MCF 10A (cell line): Measurements from ENCODE around the gene NRXN3. TPM values are rescaled to one million over a fixed set of nuclear protein-coding genes. Genes with fewer than 3 reads are reported as not detected.

Experiments
- BruUV-seq: library from RNA; stranded (reverse); fragments of 400-500 nt; replicated peaks from 2 replicates; lab custom pipeline; 2021; lab: Mats Ljungman, UMichigan
- CTCF ChIA-PET: fragments of 300-600 bp; sonication (Branson Sonifier 250); formaldehyde crosslinking; extraction: SDS; loops from one replicate; lab custom pipeline; 2021; ENCODE audit warnings: antibody characterized with exemption, inconsistent platforms; lab: Yijun Ruan, JAX
- POLR2A ChIA-PET: fragments of 300-600, 350-650 bp; sonication (Branson Sonifier 250); formaldehyde crosslinking; extraction: SDS; loops from one replicate; lab custom pipeline; 2020; ENCODE audit warnings: antibody characterized with exemption, inconsistent platforms; lab: Yijun Ruan, JAX
- DNase-seq: peaks from one replicate; pipeline ENCODE4 v3.0.0-alpha.2; 2018; ENCODE audit not compliant: unreplicated experiment
- H3K27ac Mint-ChIP-seq: one replicate; pipeline ENCODE4 v1.8.0; 2022; ENCODE audit warnings: mild to moderate bottlenecking, low read depth, mixed read lengths; ENCODE audit not compliant: unreplicated experiment
- H3K27me3 Mint-ChIP-seq: one replicate; pipeline ENCODE4 v1.8.0; 2022; ENCODE audit warnings: mixed read lengths; ENCODE audit not compliant: insufficient read depth, unreplicated experiment
- H3K36me3 Mint-ChIP-seq: one replicate; pipeline ENCODE4 v1.8.0; 2022; ENCODE audit warnings: mild to moderate bottlenecking, moderate library complexity, mixed read lengths; ENCODE audit not compliant: insufficient read depth, unreplicated experiment
- H3K4me1 Mint-ChIP-seq: one replicate; pipeline ENCODE4 v1.8.0; 2022; ENCODE audit warnings: mixed read lengths; ENCODE audit not compliant: insufficient read depth, unreplicated experiment
- H3K4me3 Mint-ChIP-seq: one replicate; pipeline ENCODE4 v1.8.0; 2022; ENCODE audit warnings: mild to moderate bottlenecking, moderate library complexity, mixed read lengths; ENCODE audit not compliant: unreplicated experiment
- H3K9me3 Mint-ChIP-seq: one replicate; pipeline ENCODE4 v1.8.0; 2022; ENCODE audit warnings: mixed read lengths; ENCODE audit not compliant: unreplicated experiment
- intact Hi-C: fragments of 100-400 bp; cut with micrococcal nuclease; formaldehyde crosslinking; loops from 2 replicates; pipeline ENCODE4 v1.14.1; 2022
- total RNA-seq: library from RNA; stranded (reverse); gene quantifications from 2 replicates; pipeline ENCODE4 v1.2.3, GENCODE V29; 2022
- TF ChIP-seq, protein P1 (sequence below): fragments of 200-600 bp; IDR thresholded peaks from one replicate; pipeline ENCODE4 v1.8.0; 2022; ENCODE audit warnings: antibody characterized with exemption, mild to moderate bottlenecking; ENCODE audit not compliant: unreplicated experiment

Gene NRXN3
- total RNA-seq, 1 experiment from 2014 or later, result not detected

DNA sequence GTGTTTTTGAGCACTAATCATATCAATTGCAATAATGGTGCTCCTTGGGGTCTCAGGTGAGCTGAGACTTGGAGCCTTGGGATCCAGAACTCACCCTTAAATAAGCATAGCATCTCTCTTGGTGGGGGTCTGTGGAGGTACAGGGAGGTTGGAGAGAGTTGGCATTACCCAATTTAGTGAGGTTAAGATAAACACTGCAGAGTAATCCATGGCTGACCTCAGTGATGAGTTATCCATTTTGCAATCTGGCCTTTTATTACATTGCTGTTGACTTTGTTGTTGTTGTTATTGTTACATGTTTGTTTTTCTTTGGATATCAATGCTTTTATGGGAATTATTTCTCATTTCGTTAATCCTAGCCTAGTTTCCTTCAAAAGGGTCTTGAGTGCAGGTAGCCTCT, 373.3 kb downstream of the NRXN3 start:
- ChIA-PET CTCF (no interaction called here), POLR2A (no interaction called here)
- no peaks in the 10 kb centered on the region for H3K4me1 Mint-ChIP-seq
- DNase-seq, result no peak
- intact Hi-C loops, result no loop called here
- H3K27me3 Mint-ChIP-seq, result peaks cover 5% of the 10 kb centered on the region
- BruUV-seq, result no TSS peak
- TF ChIP-seq, protein P1, sequence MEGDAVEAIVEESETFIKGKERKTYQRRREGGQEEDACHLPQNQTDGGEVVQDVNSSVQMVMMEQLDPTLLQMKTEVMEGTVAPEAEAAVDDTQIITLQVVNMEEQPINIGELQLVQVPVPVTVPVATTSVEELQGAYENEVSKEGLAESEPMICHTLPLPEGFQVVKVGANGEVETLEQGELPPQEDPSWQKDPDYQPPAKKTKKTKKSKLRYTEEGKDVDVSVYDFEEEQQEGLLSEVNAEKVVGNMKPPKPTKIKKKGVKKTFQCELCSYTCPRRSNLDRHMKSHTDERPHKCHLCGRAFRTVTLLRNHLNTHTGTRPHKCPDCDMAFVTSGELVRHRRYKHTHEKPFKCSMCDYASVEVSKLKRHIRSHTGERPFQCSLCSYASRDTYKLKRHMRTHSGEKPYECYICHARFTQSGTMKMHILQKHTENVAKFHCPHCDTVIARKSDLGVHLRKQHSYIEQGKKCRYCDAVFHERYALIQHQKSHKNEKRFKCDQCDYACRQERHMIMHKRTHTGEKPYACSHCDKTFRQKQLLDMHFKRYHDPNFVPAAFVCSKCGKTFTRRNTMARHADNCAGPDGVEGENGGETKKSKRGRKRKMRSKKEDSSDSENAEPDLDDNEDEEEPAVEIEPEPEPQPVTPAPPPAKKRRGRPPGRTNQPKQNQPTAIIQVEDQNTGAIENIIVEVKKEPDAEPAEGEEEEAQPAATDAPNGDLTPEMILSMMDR, result no peak
- H3K36me3 Mint-ChIP-seq, result no peaks in the 10 kb centered on the region
- no peak overlapping the region for H3K27ac Mint-ChIP-seq
- no peak overlapping the region for H3K4me3 Mint-ChIP-seq
- H3K9me3 Mint-ChIP-seq, result peaks cover 16% of the 10 kb centered on the region

DNA sequence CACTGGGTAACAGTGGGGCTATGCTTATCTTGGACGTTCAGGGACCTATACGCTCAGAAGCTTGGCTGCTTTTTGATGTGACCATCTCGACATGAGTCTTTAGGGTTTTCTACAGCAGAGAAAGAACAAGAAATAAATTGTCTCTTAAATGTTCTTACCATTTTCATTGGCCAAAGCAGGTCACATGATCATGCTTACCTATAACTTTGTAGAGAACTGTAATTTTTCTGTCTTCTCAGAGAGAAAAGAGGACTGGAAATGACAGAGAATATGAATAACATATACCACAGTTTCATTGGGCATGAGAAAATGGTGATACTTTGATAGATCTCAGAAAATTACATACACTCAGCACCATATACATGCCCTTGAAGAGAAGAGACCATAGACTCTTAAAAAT, 390.9 kb downstream of the NRXN3 start:
- Mint-ChIP-seq H3K4me3 (no peak overlapping the region), H3K9me3 (no peaks in the 10 kb centered on the region), H3K4me1 (no peaks in the 10 kb centered on the region), H3K27me3 (no peaks in the 10 kb centered on the region), H3K27ac (no peak overlapping the region), H3K36me3 (no peaks in the 10 kb centered on the region)
- BruUV-seq, result no TSS peak
- TF ChIP-seq, protein P1, result no peak
- intact Hi-C loops, result no loop called here
- ChIA-PET CTCF (interaction anchor here (0.6 to 1.5 kb wide), 3 partner anchors 18 to 699 kb away, joined by 3 read pairs; no protein-coding TSS in a partner anchor), POLR2A (no interaction called here)
- DNase-seq, result no peak

DNA sequence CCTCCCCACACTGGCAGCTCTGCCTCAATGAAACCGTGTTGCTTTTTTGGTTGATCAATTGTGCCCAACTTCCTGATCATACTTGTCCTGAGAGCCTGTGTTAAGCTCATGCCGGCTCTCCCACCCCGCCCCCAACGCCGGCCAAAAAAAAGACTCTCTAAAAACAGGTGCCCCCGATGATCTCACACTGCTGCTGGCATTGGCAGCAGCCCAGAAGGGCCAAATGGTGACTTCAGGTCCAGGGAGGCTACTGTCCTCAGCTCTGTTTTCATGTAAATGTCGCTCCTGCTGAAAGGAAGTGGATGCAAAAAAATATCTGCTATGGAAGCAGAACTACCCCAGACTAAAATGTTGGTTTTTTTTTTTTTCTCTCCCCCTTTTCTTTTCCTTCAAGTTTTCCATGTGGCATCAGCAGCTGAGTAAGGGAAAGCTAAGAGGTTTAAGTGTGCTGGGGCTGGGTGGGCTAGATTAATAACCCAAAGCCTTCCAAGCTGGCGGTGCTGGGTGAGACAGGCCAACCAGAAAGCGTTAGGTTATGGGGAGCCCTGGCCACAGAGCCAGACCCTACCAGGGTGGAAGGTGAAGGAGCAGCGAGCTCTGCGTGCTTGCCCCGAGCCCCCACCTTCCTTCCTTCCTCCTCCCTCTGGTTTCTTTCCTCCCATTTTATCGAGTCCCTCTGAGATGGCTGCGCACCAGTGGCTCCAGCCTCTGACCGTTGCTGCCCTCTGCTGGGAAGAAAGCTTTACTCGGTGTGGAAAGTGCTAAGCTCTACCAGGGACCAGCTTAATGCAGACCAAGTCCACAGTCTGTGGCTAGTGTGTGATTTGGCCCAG, 396.1 kb downstream of the NRXN3 start:
- peak; percentile 59 for DNase-seq
- BruUV-seq, result no TSS peak
- Mint-ChIP-seq H3K27ac (no peak overlapping the region), H3K36me3 (no peaks in the 10 kb centered on the region), H3K9me3 (no peaks in the 10 kb centered on the region), H3K27me3 (no peaks in the 10 kb centered on the region), H3K4me3 (no peak overlapping the region), H3K4me1 (no peaks in the 10 kb centered on the region)
- intact Hi-C loops, result loop anchor here (1.0 to 2.0 kb wide), 7 partner anchors 118 to 704 kb away; no protein-coding TSS in a partner anchor
- CTCF ChIA-PET, result interaction anchor here (0.5 to 6.3 kb wide), 78 partner anchors 10 to 1455 kb away, joined by 3 to 117 read pairs (median 4); partner anchors contain the start of gene SNW1
- TF ChIP-seq, protein P1, result peak; percentile 71
- POLR2A ChIA-PET, result interaction anchor here (0.6 kb wide), 1 partner anchor 806 kb away, joined by 3 read pairs; the partner anchor contains the start of gene SNW1

DNA sequence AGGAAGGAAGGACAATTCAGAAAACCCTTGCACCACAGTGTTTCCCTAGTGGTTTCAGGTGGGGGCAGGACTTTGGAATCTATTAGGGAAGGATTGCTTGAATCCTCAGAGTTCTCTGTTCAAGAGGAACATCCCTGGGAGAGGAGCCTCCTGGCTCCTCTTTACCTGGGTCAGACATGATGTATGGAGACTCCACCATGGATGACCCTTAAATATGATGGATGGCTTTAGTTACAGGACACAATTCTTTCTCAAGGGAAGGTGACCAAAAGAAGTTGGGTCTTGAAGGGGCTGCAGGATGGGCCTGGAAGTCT, 396.6 kb downstream of the NRXN3 start:
- intact Hi-C loops, result loop anchor here (1.0 to 2.0 kb wide), 7 partner anchors 119 to 705 kb away; no protein-coding TSS in a partner anchor
- DNase-seq, result no peak
- Mint-ChIP-seq H3K27ac (no peak overlapping the region), H3K27me3 (no peaks in the 10 kb centered on the region), H3K9me3 (no peaks in the 10 kb centered on the region), H3K4me3 (no peak overlapping the region), H3K4me1 (no peaks in the 10 kb centered on the region), H3K36me3 (no peaks in the 10 kb centered on the region)
- BruUV-seq, result no TSS peak
- ChIA-PET CTCF (interaction anchor here (0.5 to 6.3 kb wide), 63 partner anchors 9 to 1454 kb away, joined by 3 to 117 read pairs (median 4); no protein-coding TSS in a partner anchor), POLR2A (no interaction called here)
- TF ChIP-seq, protein P1, result no peak
